H1 (cell line): ENCODE measurements around the gene EPHA8. TPM values are rescaled to one million over a fixed set of nuclear protein-coding genes. Genes with fewer than 3 reads are reported as not detected.

ENCODE experiments used
- CBX8 ChIP-seq: fragments of 300-800, 300-1000 bp; sonication (generic); IDR thresholded peaks from 2 replicates; pipeline ENCODE4 v1.7.1; 2016; ENCODE audit warnings: low read depth, low read length, borderline replicate concordance
- MAFK ChIP-seq: IDR thresholded peaks from 2 replicates; pipeline ENCODE4 v1.6.1; 2012; ENCODE audit warnings: low read depth, mild to moderate bottlenecking, improper control_type of control experiment, low read length
- MAX ChIP-seq: IDR thresholded peaks from 2 replicates; pipeline ENCODE4 v1.6.1; 2012; ENCODE audit warnings: inconsistent platforms
- RAD21 ChIP-seq, 2 experiments: IDR thresholded peaks in 1 of 2; conservative IDR thresholded peaks in 1 of 2; 2 replicates each; pipeline ENCODE4 v1.6.1; 2011; ENCODE audit warnings: low read depth in 2 of 2, low read length in 2 of 2, improper control_type of control experiment in 1 of 2, inconsistent platforms in 1 of 2, mild to moderate bottlenecking in 1 of 2, moderate library complexity in 1 of 2
- SP4 ChIP-seq: IDR thresholded peaks from 2 replicates; pipeline ENCODE4 v1.6.1; 2012; ENCODE audit warnings: low read length, inconsistent platforms
- polyA plus RNA-seq, 7 experiments: library from polyadenylated mRNA; depleted of rRNA in 3 of 7; stranded (reverse) in 5 of 7; unstranded in 2 of 7; fragments of >200 nt in 5 of 7; fragments of 200-250 nt in 2 of 7; gene quantifications; 1 replicate in 5 of 7; 2 replicates in 1 of 7; 4 replicates in 1 of 7; pipeline versions ENCODE4 v1.2.1 to v1.2.3, GENCODE V29; 2011 to 2013; ENCODE audit warnings: missing spikeins in 2 of 7, mixed read lengths in 2 of 7
- total RNA-seq: library from RNA; stranded (reverse); fragmentation: NEBNext Ultra II Directional; extraction: Animal tissue kit (Norgen Biotek cat#: 25700); gene quantifications from 2 replicates; pipeline ENCODE4 v1.2.1, GENCODE V29; 2021

Gene EPHA8
- total and polyA plus RNA-seq, 2 of the 8 experiments (the other 6 are each of a cell fraction or from before 2014, with no cell fraction given), result 4.0 to 8.4 TPM

- no peak for TF ChIP-seq CBX8
- no peak for TF ChIP-seq MAFK
- no peak for TF ChIP-seq SP4
- TF ChIP-seq RAD21 (IDR thresholded peaks at IDR 0.05 in 1 of 2, conservative IDR thresholded peaks at IDR 0.05 in 1 of 2; ENCODE audit: low read depth in 2 of 2, low read length in 2 of 2), result no peak
- TF ChIP-seq MAX, result no peak
- TF ChIP-seq, all 59 proteins: peak for 0
These were observed 13.3 kb downstream of the EPHA8 start (continued) for GRCh38 chr1:22576617-22577016.
